ACC112 (cell line): Measurements from ENCODE around the gene GNAL.

Source experiments
- H2AFZ ChIP-seq: fragments of 200-600 bp; sonication (generic); one replicate; pipeline ENCODE4 v1.6.0; 2017; ENCODE audit warnings: antibody characterized with exemption, low read length; ENCODE audit not compliant: unreplicated experiment
- H3K27ac ChIP-seq: fragments of 200-600 bp; sonication (generic); 2 replicates; pipeline ENCODE4 v1.5.1; 2014; ENCODE audit warnings: low read depth, mild to moderate bottlenecking, antibody characterized with exemption, low read length, moderate library complexity
- H3K27me3 ChIP-seq: fragments of 200-600 bp; sonication (generic); 2 replicates; pipeline ENCODE4 v1.6.1; 2014; ENCODE audit warnings: mild to moderate bottlenecking, antibody characterized with exemption, low read length, moderate library complexity, mixed read lengths; ENCODE audit not compliant: insufficient read depth
- H3K36me3 ChIP-seq: fragments of 200-600 bp; sonication (generic); 2 replicates; pipeline ENCODE4 v1.6.1; 2016; ENCODE audit warnings: mild to moderate bottlenecking, antibody characterized with exemption, low read length, moderate library complexity, mixed read lengths; ENCODE audit not compliant: insufficient read depth
- H3K4me1 ChIP-seq: fragments of 200-600 bp; sonication (generic); one replicate; pipeline ENCODE4 v1.6.1; 2016; ENCODE audit warnings: low read length, mixed read lengths; ENCODE audit not compliant: insufficient read depth, unreplicated experiment, control insufficient read depth
- H3K4me3 ChIP-seq: fragments of 200-600 bp; sonication (generic); 2 replicates; pipeline ENCODE4 v1.5.1; 2014; ENCODE audit warnings: mild to moderate bottlenecking, low read depth, low read length
- H3K79me2 ChIP-seq: fragments of 200-600 bp; sonication (generic); one replicate; pipeline ENCODE4 v1.6.0; 2016; ENCODE audit warnings: low read length; ENCODE audit not compliant: control insufficient read depth, unreplicated experiment, insufficient read depth

Gene GNAL

DNA sequence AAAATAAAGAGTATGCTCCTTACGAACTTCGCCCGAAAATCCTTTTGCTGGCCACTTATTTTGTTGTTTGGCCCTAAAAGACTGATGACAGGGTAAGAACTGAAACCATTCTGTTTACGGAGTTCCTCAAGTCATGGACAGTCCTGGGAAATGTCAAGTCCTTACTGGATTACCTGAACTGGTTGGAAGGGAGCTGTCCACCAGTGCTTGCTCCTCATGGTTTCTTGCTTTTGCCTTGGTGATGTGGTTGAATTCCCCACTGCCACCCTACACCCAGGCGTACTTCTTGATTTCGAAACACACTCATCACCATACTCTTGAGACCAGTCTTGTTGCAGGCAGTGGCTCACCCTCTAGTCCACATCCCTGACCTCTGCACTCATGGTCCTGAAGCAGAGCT, 113.1 kb downstream of the GNAL start:
- Histone ChIP-seq H3K4me3 (no peak overlapping the region), H3K4me1 (peaks cover 5% of the 10 kb centered on the region), H2AFZ (no peak overlapping the region), H3K27me3 (peaks cover 14% of the 10 kb centered on the region; the same call in 1 of the 2 replicates), H3K79me2 (no peaks in the 10 kb centered on the region), H3K27ac (no peak overlapping the region), H3K36me3 (no peaks in the 10 kb centered on the region)

DNA sequence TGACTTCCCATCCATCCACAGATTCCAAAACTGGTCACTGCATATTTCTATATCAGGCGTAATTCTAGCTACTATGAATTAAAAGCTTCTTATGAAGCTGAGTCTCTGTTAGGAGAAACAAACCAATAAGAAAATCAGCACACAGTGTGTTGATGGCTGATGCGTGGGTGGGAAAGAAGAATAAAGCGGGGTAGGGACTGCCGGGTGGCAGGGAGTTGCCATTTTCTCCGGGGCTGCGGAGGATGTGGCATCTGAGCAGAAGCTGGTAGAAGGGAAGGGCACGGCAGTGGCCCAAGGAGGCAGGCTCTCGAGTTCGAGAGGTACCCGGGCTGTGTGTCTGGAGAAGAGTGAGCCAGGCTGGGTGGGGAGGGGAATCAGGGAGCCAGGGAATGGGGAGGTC, 113.5 kb downstream of the GNAL start:
- Histone ChIP-seq H3K27ac (no peak overlapping the region), H3K4me3 (no peak overlapping the region), H3K4me1 (peaks cover 7% of the 10 kb centered on the region), H3K79me2 (no peaks in the 10 kb centered on the region), H3K27me3 (peaks cover 14% of the 10 kb centered on the region; the same call in 1 of the 2 replicates), H2AFZ (no peak overlapping the region), H3K36me3 (no peaks in the 10 kb centered on the region)

DNA sequence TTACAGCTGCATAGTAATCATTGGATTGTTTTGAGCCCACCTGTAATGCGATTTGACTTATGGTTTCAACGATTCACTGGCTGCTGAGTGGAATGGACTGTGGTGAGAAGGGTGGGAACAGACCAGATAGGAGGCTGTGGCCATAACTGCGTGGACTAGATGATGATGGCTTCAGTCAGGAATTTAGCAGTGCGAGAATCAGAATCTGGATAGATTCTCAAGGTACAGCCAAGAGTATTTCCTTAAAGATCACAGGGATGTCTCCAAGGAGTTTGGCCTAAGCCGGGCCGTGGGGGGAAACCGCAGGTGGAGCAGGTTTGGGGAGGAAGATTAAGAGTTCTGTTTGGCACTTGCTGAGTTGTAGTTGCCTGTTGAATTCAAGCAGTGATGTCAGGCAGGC, 118.2 kb downstream of the GNAL start:
- peaks cover 9% of the 10 kb centered on the region; the same call in 1 of the 2 replicates for H3K27me3 ChIP-seq
- H3K4me3 ChIP-seq = no peak overlapping the region
- H3K79me2 ChIP-seq = no peaks in the 10 kb centered on the region
- no peak overlapping the region for H3K27ac ChIP-seq
- peaks cover 16% of the 10 kb centered on the region for H3K4me1 ChIP-seq
- no peaks in the 10 kb centered on the region for H3K36me3 ChIP-seq
- H2AFZ ChIP-seq = no peak overlapping the region

DNA sequence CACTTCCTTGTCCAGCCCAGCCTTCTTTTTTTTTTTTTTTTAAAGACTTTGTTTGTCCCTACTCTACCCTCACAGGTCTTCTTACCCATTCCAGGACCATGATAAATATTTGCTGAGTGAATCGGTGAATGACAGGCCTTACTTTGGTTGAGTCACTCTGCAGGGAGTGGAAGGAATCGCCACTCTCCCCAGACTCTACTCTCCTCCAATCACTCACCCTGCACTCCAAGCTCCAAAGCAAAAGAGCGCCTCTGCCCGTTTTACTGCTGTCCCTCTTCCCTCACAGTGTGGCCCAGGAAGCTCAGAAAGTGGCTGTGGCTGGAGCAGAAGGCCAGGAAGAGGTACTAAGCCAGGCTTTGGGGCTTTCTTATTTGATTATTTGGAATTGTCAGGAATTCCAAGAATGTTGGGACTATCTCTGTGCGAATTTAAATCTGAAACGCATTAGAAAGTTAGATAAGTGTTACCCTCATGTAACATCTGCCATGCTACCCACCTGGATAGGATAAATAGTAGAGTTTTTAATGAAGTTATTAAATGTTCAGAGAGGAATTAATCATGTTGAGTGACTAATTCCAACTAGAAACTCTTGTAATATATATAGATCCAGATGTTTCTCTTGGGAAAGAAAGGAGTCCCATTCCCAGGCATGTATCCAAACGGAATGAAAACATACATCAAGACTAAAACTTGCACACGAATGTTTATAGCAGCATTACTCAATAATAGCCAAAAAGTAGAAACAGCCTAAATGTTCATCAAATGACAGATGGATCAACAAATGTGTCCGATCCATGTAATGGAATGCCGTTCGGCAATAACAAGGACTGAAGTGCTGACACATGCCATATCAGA, 119.2 kb downstream of the GNAL start:
- H3K27ac ChIP-seq = peak overlapping the region; percentile 24; the same call in 1 of the 2 replicates
- H2AFZ ChIP-seq = no peak overlapping the region
- H3K27me3 ChIP-seq = peaks cover 6% of the 10 kb centered on the region; the same call in 1 of the 2 replicates
- peaks cover 16% of the 10 kb centered on the region for H3K4me1 ChIP-seq
- H3K4me3 ChIP-seq = no peak overlapping the region
- no peaks in the 10 kb centered on the region for H3K36me3 ChIP-seq
- no peaks in the 10 kb centered on the region for H3K79me2 ChIP-seq

DNA sequence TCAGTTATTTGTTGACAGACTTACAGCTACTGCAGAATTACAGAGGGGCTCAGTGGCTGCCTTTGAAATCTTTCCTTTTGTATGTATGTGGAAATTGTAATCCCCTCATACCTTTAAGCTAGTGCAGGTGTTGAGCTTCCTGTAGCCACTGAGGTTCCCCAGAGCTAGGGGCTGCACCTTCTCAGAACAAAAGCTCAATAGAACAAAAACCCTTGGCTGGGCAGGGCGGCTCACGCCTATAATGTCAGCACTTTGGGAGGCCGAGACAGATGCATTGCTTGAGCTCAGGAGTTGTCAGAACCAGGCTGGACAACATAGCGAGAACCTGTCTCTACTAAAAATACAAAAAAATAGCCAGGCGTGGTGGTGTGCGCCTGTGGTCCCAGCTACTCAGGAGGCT, 120.8 kb downstream of the GNAL start:
- no peak overlapping the region for H3K4me3 ChIP-seq
- H3K27me3 ChIP-seq = peaks cover 6% of the 10 kb centered on the region; the same call in 1 of the 2 replicates
- no peak overlapping the region for H2AFZ ChIP-seq
- no peaks in the 10 kb centered on the region for H3K36me3 ChIP-seq
- peaks cover 16% of the 10 kb centered on the region for H3K4me1 ChIP-seq
- no peak overlapping the region for H3K27ac ChIP-seq
- H3K79me2 ChIP-seq = no peaks in the 10 kb centered on the region

DNA sequence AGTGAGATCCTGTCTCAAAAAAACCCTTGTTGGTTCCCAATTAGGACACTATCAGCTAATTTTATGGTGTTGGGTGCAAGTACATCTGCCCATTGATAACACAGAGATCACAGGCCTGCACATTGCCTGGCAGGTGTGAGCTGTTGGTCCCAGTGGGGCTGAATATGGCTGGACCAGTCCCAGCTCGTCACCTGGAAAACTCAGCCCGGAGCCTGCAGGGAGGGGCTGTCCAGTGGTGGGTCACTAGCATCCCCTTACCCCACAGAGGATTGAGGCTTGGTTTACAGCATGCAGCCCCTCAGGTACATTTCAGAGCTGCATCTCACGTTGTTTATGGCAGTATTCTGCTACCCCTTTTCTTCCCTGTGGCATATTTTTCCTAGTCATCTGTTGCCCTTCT, 121.3 kb downstream of the GNAL start:
- Histone ChIP-seq H3K27me3 (peaks cover 6% of the 10 kb centered on the region; the same call in 1 of the 2 replicates), H3K36me3 (no peaks in the 10 kb centered on the region), H3K79me2 (no peaks in the 10 kb centered on the region), H3K27ac (no peak overlapping the region), H2AFZ (no peak overlapping the region), H3K4me3 (no peak overlapping the region), H3K4me1 (peaks cover 16% of the 10 kb centered on the region)

DNA sequence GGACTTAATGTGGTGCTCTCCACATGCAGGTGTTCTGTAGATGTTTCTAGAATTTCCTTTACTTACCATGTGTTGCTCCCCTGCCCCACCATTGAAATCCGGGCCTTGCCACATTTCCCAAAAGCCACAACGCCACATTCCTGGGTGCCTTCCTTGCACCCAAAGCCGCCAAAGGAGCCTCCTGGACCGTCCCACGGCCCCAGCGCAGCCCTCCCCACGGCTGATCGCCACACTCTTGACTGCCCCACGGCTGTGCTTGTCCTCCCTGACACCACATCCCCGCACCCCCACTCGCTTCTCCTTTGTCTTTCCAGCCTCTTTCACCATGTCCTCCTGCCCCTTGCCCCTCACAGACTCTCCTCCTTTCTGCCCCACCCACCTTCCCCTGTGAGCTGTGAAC, 121.9 kb downstream of the GNAL start:
- H2AFZ ChIP-seq = no peak overlapping the region
- H3K27ac ChIP-seq = no peak overlapping the region
- H3K36me3 ChIP-seq = no peaks in the 10 kb centered on the region
- no peaks in the 10 kb centered on the region for H3K79me2 ChIP-seq
- H3K4me1 ChIP-seq = peaks cover 16% of the 10 kb centered on the region
- H3K27me3 ChIP-seq = 0 out of 2 replicates have a peak, but pooled peaks cover under 1% of the 10 kb centered on the region
- no peak overlapping the region for H3K4me3 ChIP-seq

DNA sequence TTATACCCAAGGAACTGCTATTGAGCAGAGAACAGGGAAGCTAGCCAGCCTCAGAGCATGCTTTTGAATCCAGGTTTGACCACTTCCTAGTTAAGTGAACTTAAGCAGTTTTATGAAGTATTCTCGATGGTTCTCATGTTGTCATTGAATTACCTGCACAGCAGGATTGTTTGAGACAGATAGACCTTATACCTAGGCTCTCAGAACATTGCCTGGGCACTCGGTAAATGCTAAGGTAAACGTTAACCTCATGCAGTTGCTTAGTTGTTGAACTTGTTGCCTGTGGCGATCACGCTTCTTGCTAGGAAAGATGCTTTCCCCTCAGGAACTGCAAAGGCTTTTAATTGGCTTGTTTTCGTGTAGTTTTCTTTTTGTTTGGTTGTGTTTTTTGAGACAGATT, 128.2 kb downstream of the GNAL start:
- Histone ChIP-seq H2AFZ (no peak overlapping the region), H3K36me3 (no peaks in the 10 kb centered on the region), H3K27ac (no peak overlapping the region), H3K4me3 (no peak overlapping the region), H3K4me1 (no peaks in the 10 kb centered on the region), H3K79me2 (no peaks in the 10 kb centered on the region), H3K27me3 (no peaks in the 10 kb centered on the region)

DNA sequence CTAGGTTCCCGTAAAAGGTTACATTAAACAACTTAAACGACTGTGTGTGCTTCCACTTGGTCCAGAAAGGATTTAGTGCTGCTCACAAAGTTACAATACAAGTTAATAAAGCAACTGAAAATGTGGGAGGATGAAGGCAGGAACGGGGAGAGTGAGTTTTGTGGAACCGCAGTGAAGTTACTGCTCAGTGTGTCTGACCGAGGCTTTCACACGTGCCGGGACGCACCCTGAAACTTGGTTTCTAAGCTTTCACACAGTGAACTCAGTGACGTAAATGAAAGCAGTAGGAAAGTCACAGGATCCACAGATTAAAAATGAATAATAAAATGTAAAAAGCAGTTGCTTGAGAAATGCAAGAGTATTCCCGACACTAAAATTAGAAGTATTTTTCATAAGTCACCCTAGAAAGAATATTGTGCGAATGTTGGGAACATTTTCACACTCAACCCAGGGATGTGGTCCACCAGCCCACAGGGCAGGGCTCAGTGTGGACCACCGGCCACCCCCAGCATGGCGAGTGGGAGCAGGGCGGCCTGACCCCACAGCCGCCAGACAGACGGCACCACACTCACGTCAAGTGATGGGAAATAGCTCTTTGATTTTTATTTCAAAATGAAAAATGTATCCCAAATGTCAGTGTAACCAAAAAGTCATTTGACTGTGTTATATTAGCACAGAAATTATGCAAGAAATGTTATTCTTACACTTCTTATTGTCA, 129.6 kb downstream of the GNAL start:
- Histone ChIP-seq H3K27ac (no peak overlapping the region), H2AFZ (no peak overlapping the region), H3K4me1 (no peaks in the 10 kb centered on the region), H3K27me3 (no peaks in the 10 kb centered on the region), H3K36me3 (no peaks in the 10 kb centered on the region), H3K4me3 (no peak overlapping the region), H3K79me2 (no peaks in the 10 kb centered on the region)

DNA sequence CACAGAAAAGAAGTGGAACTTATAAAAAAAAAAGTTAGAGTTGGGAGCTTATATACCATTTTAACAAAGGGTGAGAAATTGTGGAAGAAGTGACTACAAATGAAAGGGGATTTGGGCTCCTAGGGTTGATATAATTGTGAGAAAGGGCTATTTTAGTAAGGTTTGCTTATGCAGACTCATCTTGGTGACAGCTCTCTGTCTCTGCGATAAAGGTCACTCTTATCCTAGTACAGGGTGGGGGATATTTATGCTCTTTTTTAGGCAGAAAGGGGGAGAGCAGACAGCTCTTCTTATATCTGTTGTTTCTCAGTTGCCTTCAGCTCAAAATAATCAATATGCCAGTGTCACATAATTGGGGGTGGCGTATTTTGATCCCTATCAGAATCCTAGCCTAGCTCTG, 130.9 kb downstream of the GNAL start:
- Histone ChIP-seq H3K4me1 (no peaks in the 10 kb centered on the region), H3K79me2 (no peaks in the 10 kb centered on the region), H3K36me3 (no peaks in the 10 kb centered on the region)

More for the DNA sequence above, 130.9 kb downstream of the GNAL start:
- H2AFZ ChIP-seq = no peak overlapping the region
- no peak overlapping the region for H3K27ac ChIP-seq
- no peaks in the 10 kb centered on the region for H3K27me3 ChIP-seq
- H3K4me3 ChIP-seq = no peak overlapping the region
